ENCODE results near the gene TF.
"Not testable (repeated sequence)": the region's sequence is repeated elsewhere in the genome, so short reads cannot be mapped to it uniquely, and the experiment has no call there.

The TF gene

GRCh38 chr3:133745981-133746711 is at the start of gene TF:
Gene TF, plus strand, starts transcription at chr3:133746393. Its CDS starts 48 bp downstream, at chr3:133746441.
- no peak for DNase-seq (ENCODE audit: low read depth in 2 of 2)

GRCh38 chr3:133697960-133698359 is 48.2 kb upstream of the TF start:
- DNase-seq (ENCODE audit: low read depth in 2 of 2): no peak

GRCh38 chr3:133699467-133699866 is 46.7 kb upstream of the TF start:
- no peak for DNase-seq (ENCODE audit: low read depth in 2 of 2)

GRCh38 chr3:133699903-133700302 is 46.3 kb upstream of the TF start:
- no peak for DNase-seq (ENCODE audit: low read depth in 2 of 2)

- no peak for DNase-seq (ENCODE audit: low read depth in 2 of 2)
Observed at GRCh38 chr3:133700351-133700750, 45.8 kb upstream of the TF start.

- DNase-seq (ENCODE audit: low read depth in 2 of 2): no peak
Observed at GRCh38 chr3:133701435-133702358, 44.5 kb upstream of the TF start.

- no peak for DNase-seq (ENCODE audit: low read depth in 2 of 2)
Observed at GRCh38 chr3:133703915-133704314, 42.3 kb upstream of the TF start.

- DNase-seq (ENCODE audit: low read depth in 2 of 2): no peak
Observed at GRCh38 chr3:133706033-133706432, 40.2 kb upstream of the TF start.

- DNase-seq (ENCODE audit: low read depth in 2 of 2): no peak
Observed at GRCh38 chr3:133709139-133709750, 36.9 kb upstream of the TF start.

GRCh38 chr3:133711013-133711412 is 35.2 kb upstream of the TF start:
- no peak for DNase-seq (ENCODE audit: low read depth in 2 of 2)

GRCh38 chr3:133712017-133712416 is 34.2 kb upstream of the TF start:
- DNase-seq (ENCODE audit: low read depth in 2 of 2): no peak

GRCh38 chr3:133713347-133713746 is 32.8 kb upstream of the TF start:
- no peak for DNase-seq (ENCODE audit: low read depth in 2 of 2)

- DNase-seq (ENCODE audit: low read depth in 2 of 2): no peak
Observed at GRCh38 chr3:133717424-133717823, 28.8 kb upstream of the TF start.

GRCh38 chr3:133722935-133723334 is 23.3 kb upstream of the TF start:
- no peak for DNase-seq (ENCODE audit: low read depth in 2 of 2)

- no peak for DNase-seq (ENCODE audit: low read depth in 2 of 2)
Observed at GRCh38 chr3:133730993-133731392, 15.2 kb upstream of the TF start.

- DNase-seq (ENCODE audit: low read depth in 2 of 2): not testable (repeated sequence)
Observed at GRCh38 chr3:133732231-133732630, 14.0 kb upstream of the TF start.

- DNase-seq (ENCODE audit: low read depth in 2 of 2): no peak
Observed at GRCh38 chr3:133733226-133733625, 13.0 kb upstream of the TF start.

GRCh38 chr3:133734305-133734704 is 11.9 kb upstream of the TF start:
- DNase-seq (ENCODE audit: low read depth in 2 of 2): no peak

GRCh38 chr3:133742351-133743091 is 3.7 kb upstream of the TF start:
- no peak for DNase-seq (ENCODE audit: low read depth in 2 of 2)

GRCh38 chr3:133744241-133744640 is 2.0 kb upstream of the TF start:
- DNase-seq (ENCODE audit: low read depth in 2 of 2): no peak

- no peak for DNase-seq (ENCODE audit: low read depth in 2 of 2)
Observed at GRCh38 chr3:133745108-133745507, 1.1 kb upstream of the TF start.

- no peak for DNase-seq (ENCODE audit: low read depth in 2 of 2)
Observed at GRCh38 chr3:133746712-133747066, 496 bp downstream of the TF start.

Measured in stimulated activated CD4-positive, alpha-beta T cell treated with anti-CD3 and anti-CD28 coated beads, Interleukin-12 subunit alpha, Interleukin-12 subunit beta, amount 100 ng/mL, for 24 hours (primary cell).